Skeletal muscle satellite cell (primary cell): ENCODE data around the gene EFNA3.
A peak's percentile ranks its signal among the peaks of the same experiment; 100 is the strongest.

Experiments used
- H3K27me3 ChIP-seq: 2 replicates; pipeline ENCODE4 v1.7.0; 2013; ENCODE audit warnings: low read length; ENCODE audit not compliant: control insufficient read depth, insufficient read depth
- H3K36me3 ChIP-seq: 2 replicates; pipeline ENCODE4 v1.7.0; 2013; ENCODE audit warnings: mild to moderate bottlenecking, control low read depth, low read length; ENCODE audit not compliant: insufficient read depth
- H3K4me1 ChIP-seq: 2 replicates; pipeline ENCODE4 v1.7.0; 2013; ENCODE audit warnings: low read length; ENCODE audit not compliant: control insufficient read depth, insufficient read depth
- H3K4me2 ChIP-seq: 2 replicates; pipeline ENCODE4 v1.7.0; 2013; ENCODE audit warnings: mild to moderate bottlenecking, low read length
- H3K4me3 ChIP-seq: 2 replicates; pipeline ENCODE4 v1.7.0; 2013; ENCODE audit warnings: low read length
- H3K9ac ChIP-seq: 2 replicates; pipeline ENCODE4 v1.7.0; 2013; ENCODE audit warnings: mild to moderate bottlenecking, low read depth, low read length, moderate library complexity
- H3K9me3 ChIP-seq: replicated peaks from 2 replicates; pipeline ENCODE4 v1.7.0; 2013; ENCODE audit warnings: mild to moderate bottlenecking, control low read depth, low read length

The EFNA3 gene

GRCh38 chr1:155082301-155083051 lies 3.8 kb downstream of the EFNA3 start:
- H3K36me3 ChIP-seq, result no peaks in the 10 kb centered on the region
- peak overlapping the region; percentile 5 for H3K4me2 ChIP-seq
- H3K9ac ChIP-seq, result no peak overlapping the region
- peaks cover 47% of the 10 kb centered on the region for H3K27me3 ChIP-seq
- no peaks in the 10 kb centered on the region for H3K9me3 ChIP-seq
- H3K4me1 ChIP-seq, result peaks cover 41% of the 10 kb centered on the region
- H3K4me3 ChIP-seq, result no peak overlapping the region

GRCh38 chr1:155083052-155083541 lies 4.5 kb downstream of the EFNA3 start:
- Histone ChIP-seq H3K9ac (no peak overlapping the region), H3K4me3 (no peak overlapping the region), H3K27me3 (peaks cover 47% of the 10 kb centered on the region), H3K9me3 (no peaks in the 10 kb centered on the region), H3K4me2 (no peak overlapping the region), H3K4me1 (peaks cover 41% of the 10 kb centered on the region), H3K36me3 (no peaks in the 10 kb centered on the region)

GRCh38 chr1:155083865-155084721 lies 5.5 kb downstream of the EFNA3 start:
- H3K4me3 ChIP-seq, result peak overlapping the region; percentile 90
- H3K9me3 ChIP-seq, result no peaks in the 10 kb centered on the region
- peaks cover 31% of the 10 kb centered on the region for H3K4me1 ChIP-seq
- peak overlapping the region; percentile 90 for H3K4me2 ChIP-seq
- no peaks in the 10 kb centered on the region for H3K36me3 ChIP-seq
- peaks cover 55% of the 10 kb centered on the region for H3K27me3 ChIP-seq
- H3K9ac ChIP-seq, result peak overlapping the region; percentile 29

GRCh38 chr1:155084722-155085503 lies 6.3 kb downstream of the EFNA3 start:
- Histone ChIP-seq H3K4me1 (peaks cover 23% of the 10 kb centered on the region), H3K9me3 (no peaks in the 10 kb centered on the region), H3K4me3 (peak overlapping the region; percentile 90), H3K9ac (peak overlapping the region; percentile 67), H3K36me3 (no peaks in the 10 kb centered on the region), H3K4me2 (peak overlapping the region; percentile 90), H3K27me3 (peaks cover 47% of the 10 kb centered on the region)

- peaks cover 41% of the 10 kb centered on the region for H3K27me3 ChIP-seq
- H3K4me2 ChIP-seq, result peak overlapping the region; percentile 90
- H3K4me1 ChIP-seq, result peaks cover 19% of the 10 kb centered on the region
- H3K4me3 ChIP-seq, result peak overlapping the region; percentile 90
- H3K36me3 ChIP-seq, result no peaks in the 10 kb centered on the region
- peak overlapping the region; percentile 67 for H3K9ac ChIP-seq
- H3K9me3 ChIP-seq, result no peaks in the 10 kb centered on the region
Observed at GRCh38 chr1:155085504-155086127, 7.0 kb downstream of the EFNA3 start.

- no peaks in the 10 kb centered on the region for H3K36me3 ChIP-seq
- H3K9ac ChIP-seq, result no peak overlapping the region
- no peak overlapping the region for H3K4me3 ChIP-seq
- H3K9me3 ChIP-seq, result no peaks in the 10 kb centered on the region
- H3K4me2 ChIP-seq, result peak overlapping the region; percentile 90
- H3K4me1 ChIP-seq, result peaks cover 15% of the 10 kb centered on the region
- peaks cover 35% of the 10 kb centered on the region for H3K27me3 ChIP-seq
Observed at GRCh38 chr1:155086128-155086741, 7.6 kb downstream of the EFNA3 start.

GRCh38 chr1:155086856-155087535 lies 8.4 kb downstream of the EFNA3 start:
- peaks cover 28% of the 10 kb centered on the region for H3K27me3 ChIP-seq
- no peak overlapping the region for H3K9ac ChIP-seq
- no peak overlapping the region for H3K4me3 ChIP-seq

GRCh38 chr1:155091071-155092051 lies 12.7 kb downstream of the EFNA3 start:
- Histone ChIP-seq H3K4me2 (peak overlapping the region; percentile 46), H3K4me3 (no peak overlapping the region), H3K27me3 (peaks cover 35% of the 10 kb centered on the region), H3K9ac (no peak overlapping the region), H3K36me3 (no peaks in the 10 kb centered on the region), H3K9me3 (no peaks in the 10 kb centered on the region), H3K4me1 (peaks cover 5% of the 10 kb centered on the region)

More at GRCh38 chr1:155086856-155087535, 8.4 kb downstream of the EFNA3 start:
- Histone ChIP-seq H3K36me3 (no peaks in the 10 kb centered on the region), H3K4me1 (peaks cover 19% of the 10 kb centered on the region), H3K9me3 (no peaks in the 10 kb centered on the region), H3K4me2 (no peak overlapping the region)

GRCh38 chr1:155092131-155092530 lies 13.5 kb downstream of the EFNA3 start:
- Histone ChIP-seq H3K4me2 (no peak overlapping the region), H3K4me1 (peaks cover 5% of the 10 kb centered on the region), H3K9me3 (no peaks in the 10 kb centered on the region), H3K4me3 (no peak overlapping the region), H3K9ac (no peak overlapping the region), H3K36me3 (no peaks in the 10 kb centered on the region), H3K27me3 (peaks cover 37% of the 10 kb centered on the region)
